HL-60 (cell line): ENCODE measurements around the gene PHIP.

Experiments
- DNase-seq, 2 experiments: peaks; one replicate each; pipeline ENCODE4 v3.0.0-alpha.2; 2010 to 2020; ENCODE audit warnings: low read depth in 1 of 2, low spot score in 1 of 2
- H3K27ac ChIP-seq: fragments of 250-450 bp; sonication (Bioruptor Pico); replicated peaks from 2 replicates; pipeline ENCODE4 v1.5.1; 2020; ENCODE audit warnings: mild to moderate bottlenecking, moderate library complexity
- H3K27me3 ChIP-seq: fragments of 250-450 bp; sonication (Bioruptor Pico); 2 replicates; pipeline ENCODE4 v1.5.1; 2021; ENCODE audit warnings: mild to moderate bottlenecking, moderate library complexity; ENCODE audit not compliant: insufficient read depth, poor library complexity, severe bottlenecking
- H3K4me3 ChIP-seq: replicated peaks from 2 replicates; pipeline ENCODE4 v1.5.1; 2011; ENCODE audit warnings: mild to moderate bottlenecking, control low read depth, low read length; ENCODE audit not compliant: insufficient read depth
- CTCF ChIP-seq: IDR thresholded peaks from one replicate; pipeline ENCODE4 v1.5.1; 2011; ENCODE audit warnings: low read length, control low read depth, inconsistent platforms; ENCODE audit not compliant: insufficient read depth
- GABPA ChIP-seq: IDR thresholded peaks from 2 replicates; pipeline ENCODE4 v1.6.1; 2012; ENCODE audit warnings: low read depth
- POLR2AphosphoS5 ChIP-seq: IDR thresholded peaks from 2 replicates; pipeline ENCODE4 v1.6.1; 2012; ENCODE audit warnings: low read depth
- SPI1 ChIP-seq: IDR thresholded peaks from 2 replicates; pipeline ENCODE4 v1.6.1; 2012; ENCODE audit warnings: low read depth, mild to moderate bottlenecking, borderline replicate concordance
- TF ChIP-seq, protein P1 (sequence below): IDR thresholded peaks from 2 replicates; pipeline ENCODE4 v1.6.1; 2012; ENCODE audit warnings: low read depth; ENCODE audit not compliant: insufficient replicate concordance

Gene PHIP

GRCh38 chr6:79033279-79033678 is 44.8 kb downstream of the PHIP start:
- Histone ChIP-seq H3K27me3 (no peaks in the 10 kb centered on the region), H3K27ac (no peak overlapping the region), H3K4me3 (no peak overlapping the region)
- TF ChIP-seq POLR2AphosphoS5 (no peak), GABPA (no peak), SPI1 (no peak), CTCF (no peak)
- TF ChIP-seq, protein P1, sequence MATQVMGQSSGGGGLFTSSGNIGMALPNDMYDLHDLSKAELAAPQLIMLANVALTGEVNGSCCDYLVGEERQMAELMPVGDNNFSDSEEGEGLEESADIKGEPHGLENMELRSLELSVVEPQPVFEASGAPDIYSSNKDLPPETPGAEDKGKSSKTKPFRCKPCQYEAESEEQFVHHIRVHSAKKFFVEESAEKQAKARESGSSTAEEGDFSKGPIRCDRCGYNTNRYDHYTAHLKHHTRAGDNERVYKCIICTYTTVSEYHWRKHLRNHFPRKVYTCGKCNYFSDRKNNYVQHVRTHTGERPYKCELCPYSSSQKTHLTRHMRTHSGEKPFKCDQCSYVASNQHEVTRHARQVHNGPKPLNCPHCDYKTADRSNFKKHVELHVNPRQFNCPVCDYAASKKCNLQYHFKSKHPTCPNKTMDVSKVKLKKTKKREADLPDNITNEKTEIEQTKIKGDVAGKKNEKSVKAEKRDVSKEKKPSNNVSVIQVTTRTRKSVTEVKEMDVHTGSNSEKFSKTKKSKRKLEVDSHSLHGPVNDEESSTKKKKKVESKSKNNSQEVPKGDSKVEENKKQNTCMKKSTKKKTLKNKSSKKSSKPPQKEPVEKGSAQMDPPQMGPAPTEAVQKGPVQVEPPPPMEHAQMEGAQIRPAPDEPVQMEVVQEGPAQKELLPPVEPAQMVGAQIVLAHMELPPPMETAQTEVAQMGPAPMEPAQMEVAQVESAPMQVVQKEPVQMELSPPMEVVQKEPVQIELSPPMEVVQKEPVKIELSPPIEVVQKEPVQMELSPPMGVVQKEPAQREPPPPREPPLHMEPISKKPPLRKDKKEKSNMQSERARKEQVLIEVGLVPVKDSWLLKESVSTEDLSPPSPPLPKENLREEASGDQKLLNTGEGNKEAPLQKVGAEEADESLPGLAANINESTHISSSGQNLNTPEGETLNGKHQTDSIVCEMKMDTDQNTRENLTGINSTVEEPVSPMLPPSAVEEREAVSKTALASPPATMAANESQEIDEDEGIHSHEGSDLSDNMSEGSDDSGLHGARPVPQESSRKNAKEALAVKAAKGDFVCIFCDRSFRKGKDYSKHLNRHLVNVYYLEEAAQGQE, result no peak
- DNase-seq, result no peak

DNA sequence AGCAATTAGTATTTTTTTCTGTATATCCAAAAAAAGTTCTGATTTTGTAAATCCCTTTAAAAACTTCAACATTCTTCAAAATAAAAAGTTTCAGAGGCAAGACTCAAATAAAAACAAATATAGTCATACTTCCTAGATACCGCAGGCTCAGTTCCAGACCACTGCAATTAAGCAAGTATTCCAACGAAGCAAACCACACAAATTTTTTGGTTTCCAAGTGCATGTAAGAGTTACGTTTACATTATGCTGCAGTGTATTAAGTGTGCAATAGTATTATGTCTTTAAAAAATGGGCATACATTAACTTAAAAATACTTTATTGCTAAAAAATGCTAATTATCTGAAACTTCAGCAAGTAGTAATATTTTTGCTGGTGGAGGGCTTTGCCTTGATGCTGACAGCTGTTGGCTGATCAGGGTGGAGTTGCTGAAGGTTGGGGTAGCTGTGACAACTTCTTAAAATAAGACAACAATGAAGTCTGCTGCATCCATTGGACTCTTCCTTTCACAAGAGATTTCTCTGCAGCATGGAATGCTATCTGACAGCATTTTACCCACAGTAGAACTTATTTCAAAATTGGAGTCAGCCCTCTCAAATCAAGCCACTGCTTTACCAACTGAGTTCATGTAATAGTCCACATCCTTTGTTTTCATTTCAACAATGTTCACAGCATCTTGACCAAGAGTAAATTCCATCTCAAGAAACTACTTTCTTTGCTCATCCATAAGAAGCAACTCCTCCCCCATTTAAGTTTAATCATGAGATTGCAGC is 46.0 kb downstream of the PHIP start:
- Histone ChIP-seq H3K4me3 (no peak overlapping the region), H3K27me3 (no peaks in the 10 kb centered on the region), H3K27ac (no peak overlapping the region)
- TF ChIP-seq, protein P1, result no peak
- TF ChIP-seq SPI1 (no peak), POLR2AphosphoS5 (no peak), CTCF (no peak), GABPA (no peak)
- DNase-seq, result no peak

GRCh38 chr6:79030511-79030910 is 47.5 kb downstream of the PHIP start:
- no peak for DNase-seq
- Histone ChIP-seq H3K27me3 (no peaks in the 10 kb centered on the region), H3K4me3 (no peak overlapping the region), H3K27ac (no peak overlapping the region)
- no peak for TF ChIP-seq CTCF
- TF ChIP-seq GABPA, result no peak
- TF ChIP-seq, protein P1, result no peak
- TF ChIP-seq SPI1, result no peak
- no peak for TF ChIP-seq POLR2AphosphoS5
